NCI-H82 (cell line): ENCODE data around the gene RERE.
"Not testable (repeated sequence)": the region's sequence is repeated elsewhere in the genome, so short reads cannot be mapped to it uniquely, and the experiment has no call there.

Experiments used
- DNase-seq: peaks from one replicate; lab custom pipeline; 2025; lab: John Stamatoyannopoulos, UW

RERE gene

GRCh38 chr1:8639148-8639547 lies 178.3 kb downstream of the RERE start:
- DNase-seq, result no peak

DNA sequence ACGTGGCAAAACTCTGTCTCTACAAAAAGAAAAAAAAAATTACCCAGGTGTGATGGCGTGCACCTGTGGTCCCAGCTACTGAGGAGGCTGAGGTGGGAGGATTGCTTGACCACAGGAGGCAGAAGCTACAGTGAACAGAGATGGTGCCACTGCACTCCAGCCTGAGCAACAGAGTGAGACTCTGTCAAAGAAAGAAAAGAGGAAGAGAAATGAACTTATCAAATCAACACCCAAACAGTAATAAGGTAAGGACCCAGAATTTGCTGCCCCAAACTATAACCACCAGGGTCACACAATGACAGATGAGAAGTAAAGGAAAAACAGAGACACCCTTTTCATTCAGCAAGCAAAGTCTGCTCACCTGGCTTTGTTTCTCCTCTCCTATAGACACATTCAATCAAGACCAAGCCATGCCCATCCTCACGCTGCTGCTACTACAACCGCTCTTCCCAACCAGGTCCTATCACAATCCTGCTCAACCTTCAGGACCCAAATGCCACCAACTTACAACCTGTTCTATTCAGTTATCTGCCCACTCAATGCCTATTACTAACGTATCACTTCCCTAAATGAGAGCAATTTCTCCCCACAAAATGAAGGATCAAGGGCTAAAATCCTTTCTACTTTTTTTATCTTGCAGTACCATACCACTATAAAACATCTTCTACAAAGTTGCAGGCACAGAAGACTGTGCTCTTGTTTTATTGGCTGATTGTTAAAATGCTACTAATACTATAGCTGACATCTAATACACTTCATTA lies 183.5 kb downstream of the RERE start:
- DNase-seq, result no peak

GRCh38 chr1:8632102-8632501 lies 185.3 kb downstream of the RERE start:
- no peak for DNase-seq

DNA sequence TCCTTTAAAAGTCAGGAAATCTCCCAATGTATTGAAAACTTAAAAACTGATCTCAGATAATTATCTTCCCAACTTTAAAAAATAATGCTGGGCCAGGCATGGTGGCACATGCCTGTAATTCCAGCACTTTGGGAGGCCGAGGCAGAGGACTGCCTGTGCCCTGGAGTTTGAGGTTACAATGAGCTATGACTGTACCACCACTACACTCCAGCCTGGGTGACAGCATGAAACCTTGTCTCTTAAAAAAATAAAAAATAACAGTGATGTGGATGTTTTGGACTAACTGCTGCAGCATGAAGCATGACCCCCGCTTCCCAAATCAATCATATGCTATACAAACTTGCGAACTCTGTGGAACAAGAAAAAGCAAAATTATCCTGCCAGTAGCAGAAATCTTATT lies 186.3 kb downstream of the RERE start:
- DNase-seq, result no peak

DNA sequence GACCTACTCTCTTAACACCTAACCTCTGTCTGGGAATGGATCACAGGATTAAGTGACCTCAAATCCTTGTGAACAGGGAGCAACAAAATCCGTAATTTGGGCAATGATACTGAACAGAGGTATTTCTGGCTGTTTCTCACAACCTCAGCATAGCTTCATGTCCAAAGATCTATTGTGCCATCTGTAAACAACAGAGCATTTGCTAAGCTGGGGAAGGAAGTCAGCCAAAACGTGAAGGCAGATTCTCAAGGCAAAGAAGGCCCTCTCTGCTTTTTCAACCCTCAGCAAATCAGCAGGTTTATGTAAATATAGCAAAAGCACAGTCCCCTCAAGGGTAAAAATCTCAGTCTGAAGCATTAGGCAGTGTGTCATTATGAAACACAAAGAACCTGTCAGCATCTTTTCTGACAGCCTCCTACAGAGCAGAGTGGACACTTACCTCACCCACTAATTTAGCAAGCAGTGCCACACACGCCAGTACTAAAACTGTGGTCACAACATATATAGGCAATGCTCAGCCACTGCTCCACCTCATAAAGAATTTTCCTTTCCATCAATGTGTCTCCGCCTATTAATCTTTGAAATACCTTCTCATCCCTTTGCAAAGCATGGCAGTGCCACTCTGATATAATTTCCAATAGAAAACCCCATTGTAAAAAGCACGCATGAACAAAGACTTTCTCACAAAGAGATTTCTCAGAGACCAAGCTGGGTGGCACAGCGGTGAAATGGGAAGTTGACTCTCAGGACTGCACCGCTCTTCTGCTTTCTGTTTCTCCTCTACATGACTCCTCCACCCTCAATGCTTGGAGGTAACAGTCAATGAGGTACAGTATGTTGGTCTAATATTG lies 188.0 kb downstream of the RERE start:
- peak; percentile 31 for DNase-seq

DNA sequence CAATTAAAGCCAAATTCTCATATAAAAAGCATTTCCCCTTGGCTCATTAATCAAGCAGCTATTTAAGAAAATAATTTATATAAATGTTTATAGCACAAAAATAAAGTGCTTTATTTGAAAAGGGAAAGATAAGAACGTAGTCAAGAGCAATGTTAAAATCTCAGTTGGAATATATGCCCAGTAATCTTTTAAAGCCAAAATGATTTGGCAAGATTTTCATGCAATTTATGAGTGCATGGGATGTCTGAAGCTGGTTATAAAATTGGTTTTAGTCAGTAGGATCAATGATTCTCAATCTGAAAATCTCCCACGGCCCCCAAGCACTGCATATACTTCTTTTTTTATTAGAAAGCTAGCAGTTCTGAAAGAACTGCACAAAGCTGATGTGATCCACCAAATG lies 188.8 kb downstream of the RERE start:
- DNase-seq, result no peak

GRCh38 chr1:8627728-8628127 lies 189.7 kb downstream of the RERE start:
- no peak for DNase-seq

- DNase-seq, result peak; percentile 25
Measured at GRCh38 chr1:8625981-8626898, 191.2 kb downstream of the RERE start.

GRCh38 chr1:8625491-8625890 lies 191.9 kb downstream of the RERE start:
- DNase-seq, result no peak

DNA sequence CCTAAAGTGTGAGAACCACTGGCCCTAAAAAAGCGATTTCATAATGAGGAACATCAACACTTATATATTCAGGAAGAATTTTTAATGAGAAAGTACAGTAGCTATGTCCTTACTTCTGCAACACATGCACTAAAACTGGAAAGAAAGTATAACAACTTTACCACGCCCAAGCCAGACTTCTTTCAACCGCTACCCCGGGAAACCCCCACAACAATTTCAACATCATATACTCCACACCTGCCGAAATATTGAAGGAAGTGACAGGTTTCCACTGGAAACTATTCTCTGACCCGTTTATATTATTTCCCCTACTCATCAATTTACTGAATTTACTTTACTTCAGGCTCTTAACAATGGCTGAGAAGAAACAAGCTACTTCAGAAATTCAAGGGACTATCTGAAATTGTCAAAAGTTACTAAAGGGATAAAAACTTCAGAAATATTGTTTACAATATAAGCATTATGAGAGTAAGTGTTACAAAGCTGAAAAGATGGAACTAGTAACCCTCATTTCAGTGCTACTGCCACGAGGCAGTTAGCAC lies 193.7 kb downstream of the RERE start:
- DNase-seq, result not testable (repeated sequence)

DNA sequence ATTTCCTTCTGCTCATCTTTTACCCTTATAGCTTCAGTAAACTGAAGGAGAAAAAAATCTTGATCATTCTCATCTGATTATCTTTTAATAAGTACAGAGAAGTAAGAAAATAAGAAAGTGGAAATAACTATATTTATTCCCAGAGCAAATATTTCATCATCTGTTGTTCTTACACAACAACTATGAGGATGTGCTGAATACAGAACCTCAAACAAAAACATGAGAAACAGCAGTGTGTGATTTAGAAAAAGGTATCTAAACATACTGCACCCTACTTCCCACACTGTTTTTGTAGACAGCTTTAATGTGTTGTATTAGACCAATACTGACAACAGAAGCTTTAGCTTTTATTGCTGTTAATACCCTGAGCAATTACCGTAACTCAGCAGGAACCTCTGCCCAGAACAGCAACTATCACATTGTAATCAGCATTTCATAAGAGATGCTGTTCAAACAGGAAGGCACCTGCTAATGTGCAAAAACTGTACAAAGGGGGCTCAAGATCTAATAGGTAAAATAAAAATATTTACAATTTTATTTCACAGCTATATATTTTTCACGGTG lies 195.6 kb downstream of the RERE start:
- not testable (repeated sequence) for DNase-seq

DNA sequence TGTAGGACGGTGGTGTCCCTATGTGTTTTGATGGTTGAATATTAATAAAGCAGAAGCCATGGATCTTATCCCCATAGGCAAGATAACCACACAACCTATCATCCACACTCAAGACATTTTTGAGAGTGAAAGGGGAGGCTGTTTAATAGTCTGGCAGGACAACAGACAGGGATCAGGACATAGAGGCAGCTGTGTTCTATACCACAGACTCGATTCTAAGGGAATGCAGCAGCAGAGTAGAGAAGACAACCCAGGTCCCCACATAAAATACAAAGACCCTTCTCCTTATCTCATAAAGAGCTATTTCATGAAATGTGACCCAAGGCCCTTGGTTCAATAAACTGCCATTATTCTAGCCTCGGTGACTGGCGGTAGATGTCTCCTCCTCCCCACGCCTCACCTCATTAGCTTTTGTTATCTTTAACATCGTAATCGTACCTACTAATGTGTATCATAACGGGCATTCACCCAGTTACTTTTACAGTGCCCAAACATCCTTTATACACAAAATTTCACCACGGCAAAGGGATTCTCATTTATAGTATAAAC lies 196.3 kb downstream of the RERE start:
- not testable (repeated sequence) for DNase-seq

DNA sequence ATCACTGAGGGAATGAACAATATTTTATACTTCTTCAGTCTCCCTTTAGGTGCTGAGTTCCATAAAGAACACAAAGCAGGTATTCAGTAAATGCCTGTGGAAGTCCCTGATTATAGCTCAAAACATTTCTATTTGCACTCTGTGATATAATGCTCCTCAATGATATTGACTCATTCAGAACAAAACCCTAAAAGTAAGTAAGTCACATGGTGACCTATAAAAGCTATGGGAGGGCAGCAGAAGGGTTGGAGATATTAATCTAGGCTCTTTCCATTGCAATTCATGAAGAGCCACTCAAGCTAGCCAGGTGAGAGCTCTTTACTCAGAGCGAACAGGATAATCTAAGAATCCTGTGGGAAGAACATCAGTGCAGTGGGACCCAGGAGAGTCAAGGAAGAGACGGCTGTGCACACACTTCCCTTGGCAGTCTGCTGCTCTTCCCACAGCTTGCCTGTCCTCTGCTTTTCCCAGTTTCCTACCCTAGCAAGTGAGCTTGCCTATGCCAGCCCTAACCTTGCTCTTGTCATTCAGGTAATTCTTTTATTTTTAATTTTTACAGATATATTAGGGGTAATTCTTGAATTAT lies 197.4 kb downstream of the RERE start:
- not testable (repeated sequence) for DNase-seq

DNA sequence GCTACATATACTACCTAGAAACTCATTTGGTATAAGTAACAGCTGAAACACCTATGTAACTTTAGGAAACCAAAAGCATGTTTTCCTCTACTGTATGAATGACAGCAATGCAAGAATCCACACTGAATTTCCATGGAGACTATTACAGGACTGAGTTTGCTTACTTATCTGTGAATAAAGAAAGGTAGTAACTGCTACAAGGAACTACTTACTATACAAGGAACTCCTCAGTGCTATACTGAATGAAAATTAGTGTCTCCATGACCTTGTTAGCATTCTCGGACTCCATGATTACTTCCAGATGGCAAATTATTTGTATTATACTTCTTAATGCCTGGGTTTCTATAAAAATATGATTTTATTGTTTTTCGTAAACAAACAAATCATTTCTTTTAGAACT lies 198.0 kb downstream of the RERE start:
- DNase-seq, result not testable (repeated sequence)

DNA sequence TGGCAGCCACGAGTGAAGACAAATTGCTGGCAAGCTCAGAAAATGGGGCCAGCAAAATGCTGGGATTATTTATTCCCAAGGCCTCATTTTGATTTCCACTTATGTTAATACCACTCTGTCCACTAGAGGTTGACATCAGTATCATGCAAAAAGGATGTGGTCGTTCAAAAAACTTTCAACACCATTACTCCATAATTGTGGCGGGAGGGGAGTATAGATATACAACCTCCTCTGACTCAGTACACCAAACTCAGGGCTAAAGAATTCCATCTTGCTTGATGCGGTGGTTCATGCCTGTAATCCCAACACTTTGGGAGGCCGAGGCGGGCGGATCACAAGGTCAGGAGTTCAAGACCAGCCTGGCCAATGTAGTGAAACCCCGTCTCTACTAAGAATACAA lies 200.6 kb downstream of the RERE start:
- DNase-seq, result not testable (repeated sequence)

GRCh38 chr1:8611634-8612515 lies 205.6 kb downstream of the RERE start:
- DNase-seq, result not testable (repeated sequence)

DNA sequence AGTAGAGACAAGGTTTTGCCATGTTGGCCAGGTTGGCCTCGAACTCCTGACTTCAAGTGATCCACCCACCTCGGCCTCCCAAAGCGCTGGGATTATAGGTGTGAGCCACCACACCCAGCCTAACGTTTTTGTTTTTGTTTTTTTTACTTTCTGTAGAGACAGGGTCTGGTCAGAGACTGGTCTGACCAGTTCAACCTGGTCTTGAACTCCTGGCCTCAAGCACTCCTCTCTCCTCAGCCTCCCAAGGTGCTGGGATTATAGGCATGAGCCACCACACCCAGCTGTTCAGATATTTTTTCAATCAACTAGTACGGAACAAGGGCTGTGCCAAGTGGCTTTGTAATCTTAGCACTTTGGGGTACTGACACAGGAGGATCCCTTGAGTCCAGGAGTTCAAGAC lies 209.5 kb downstream of the RERE start:
- no peak for DNase-seq

DNA sequence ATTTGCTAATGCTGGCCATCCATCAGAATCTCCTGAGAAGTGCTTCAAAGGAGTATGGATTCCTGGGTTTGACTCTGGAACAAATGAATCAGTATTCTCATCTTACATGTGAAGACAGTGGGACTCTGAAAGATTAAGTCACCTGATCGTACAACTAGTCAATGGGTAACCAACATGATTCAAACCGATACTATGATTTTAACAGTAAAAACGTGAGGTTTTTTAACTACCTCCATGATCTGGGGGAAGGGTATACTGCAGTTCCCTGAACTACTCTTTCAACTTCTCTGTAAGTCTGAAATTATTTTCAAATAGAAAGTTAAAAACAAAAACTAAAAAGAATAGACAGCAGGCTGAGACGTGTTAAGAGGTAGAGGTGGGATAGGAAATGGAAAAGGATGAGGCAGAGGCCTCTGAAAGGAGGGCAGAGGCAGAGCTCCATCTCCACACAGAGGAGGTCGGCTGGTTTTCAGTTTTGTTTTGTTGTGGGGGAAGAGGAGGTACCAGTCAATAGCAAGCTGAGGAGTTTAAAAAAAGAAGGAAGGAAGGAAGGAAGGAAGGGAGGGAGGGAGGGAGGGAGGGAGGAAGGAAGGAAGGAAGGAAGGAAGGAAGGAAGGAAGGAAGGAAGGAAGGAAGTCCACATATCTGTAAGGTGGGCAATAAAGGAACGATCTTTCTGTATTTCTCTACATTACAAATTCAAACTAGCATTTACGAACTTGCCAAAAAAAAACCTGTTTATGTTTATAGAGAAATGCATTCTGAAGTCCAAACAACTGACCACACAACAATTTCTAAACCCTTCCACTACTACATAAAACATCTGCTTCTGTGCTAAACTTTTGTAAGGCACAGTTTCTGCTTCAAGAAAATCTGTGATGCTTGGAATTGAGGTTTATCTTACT lies 213.1 kb downstream of the RERE start:
- no peak for DNase-seq

DNA sequence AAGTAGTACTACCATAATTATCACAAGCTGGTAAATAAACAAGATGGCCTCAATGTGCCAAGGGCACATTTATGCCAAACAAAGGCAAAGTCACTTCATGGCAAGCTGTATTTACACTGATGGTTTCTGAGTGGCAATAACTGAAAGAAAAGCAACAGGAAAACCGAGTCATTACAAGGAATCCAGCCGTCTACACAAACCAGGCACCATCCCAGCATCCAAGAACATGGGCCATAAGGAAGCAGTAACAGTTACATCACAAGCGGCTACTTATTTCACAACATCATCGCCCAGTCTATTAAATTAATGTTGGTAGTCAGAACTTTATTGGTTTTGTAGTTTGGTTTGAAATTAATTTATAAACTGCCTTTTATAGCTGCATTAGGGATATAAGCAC lies 214.2 kb downstream of the RERE start:
- no peak for DNase-seq
